Raji (cell line): ENCODE results near the gene CHD6.

Experiments
- POLR2A ChIP-seq: IDR thresholded peaks from 2 replicates; pipeline ENCODE4 v1.6.1; 2011; ENCODE audit warnings: low read depth, low read length, control low read depth; ENCODE audit not compliant: insufficient read depth

Gene CHD6

GRCh38 chr20:41365777-41366545, 252.2 kb downstream of the CHD6 start:
- no peak for TF ChIP-seq POLR2A

GRCh38 chr20:41364967-41365765, 253.0 kb downstream of the CHD6 start:
- TF ChIP-seq POLR2A, result no peak

GRCh38 chr20:41364236-41364855, 253.8 kb downstream of the CHD6 start:
- no peak for TF ChIP-seq POLR2A

- TF ChIP-seq POLR2A, result no peak
Observed at GRCh38 chr20:41363601-41364000, 254.6 kb downstream of the CHD6 start.

GRCh38 chr20:41362748-41363140, 255.4 kb downstream of the CHD6 start:
- no peak for TF ChIP-seq POLR2A

GRCh38 chr20:41361757-41362747, 256.1 kb downstream of the CHD6 start:
- TF ChIP-seq POLR2A, result no peak

- no peak for TF ChIP-seq POLR2A
Observed at GRCh38 chr20:41360831-41361756, 257.1 kb downstream of the CHD6 start.

- no peak for TF ChIP-seq POLR2A
Observed at GRCh38 chr20:41359541-41360011, 258.6 kb downstream of the CHD6 start.

GRCh38 chr20:41358717-41359116, 259.5 kb downstream of the CHD6 start:
- no peak for TF ChIP-seq POLR2A

- TF ChIP-seq POLR2A, result no peak
Observed at GRCh38 chr20:41358230-41358629, 259.9 kb downstream of the CHD6 start.

GRCh38 chr20:41357424-41358163, 260.6 kb downstream of the CHD6 start:
- TF ChIP-seq POLR2A, result no peak

- no peak for TF ChIP-seq POLR2A
Observed at GRCh38 chr20:41356951-41357350, 261.2 kb downstream of the CHD6 start.
